Stimulated activated CD4-positive, alpha-beta T cell treated with anti-CD3 and anti-CD28 coated beads, Interleukin-1b, Interleukin-23, amount 100 ng/mL, for 1 hour (primary cell): ENCODE results near the gene LMO7.
A peak's percentile ranks its signal among the peaks of the same experiment; 100 is the strongest.

Experiments
- DNase-seq, 2 donors: peaks; one replicate each; pipeline ENCODE4 v3.0.0-alpha.2; 2020; ENCODE audit warnings: low read depth in 2 of 2

The LMO7 gene

GRCh38 chr13:75635828-75636435, at the start of gene LMO7:
Gene LMO7, plus strand, starts transcription at chr13:75636330. Its CDS starts 328 bp downstream, at chr13:75636658.
- peak in 1 of 2 donors; percentile 11 for DNase-seq

DNA sequence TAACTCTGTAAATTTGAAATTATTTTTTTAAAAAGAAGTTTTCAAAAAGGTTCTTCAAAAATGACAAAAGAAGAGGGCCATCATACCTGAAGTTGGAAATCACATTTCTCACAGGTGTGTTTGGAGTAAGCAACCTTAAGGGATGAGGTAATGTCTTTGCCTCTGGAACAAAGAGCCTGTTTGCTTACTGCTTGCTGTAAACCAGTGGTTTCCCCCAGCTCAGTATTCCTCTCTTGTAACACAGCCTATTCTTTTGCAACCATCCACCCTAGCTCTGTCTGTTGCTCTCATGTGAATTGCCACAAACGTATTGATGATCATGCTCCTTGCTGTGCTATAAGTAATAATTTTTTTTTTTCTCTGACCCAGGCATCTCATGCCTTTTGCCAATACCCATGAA, 48.5 kb upstream of the LMO7 start:
- DNase-seq, result no peak

DNA sequence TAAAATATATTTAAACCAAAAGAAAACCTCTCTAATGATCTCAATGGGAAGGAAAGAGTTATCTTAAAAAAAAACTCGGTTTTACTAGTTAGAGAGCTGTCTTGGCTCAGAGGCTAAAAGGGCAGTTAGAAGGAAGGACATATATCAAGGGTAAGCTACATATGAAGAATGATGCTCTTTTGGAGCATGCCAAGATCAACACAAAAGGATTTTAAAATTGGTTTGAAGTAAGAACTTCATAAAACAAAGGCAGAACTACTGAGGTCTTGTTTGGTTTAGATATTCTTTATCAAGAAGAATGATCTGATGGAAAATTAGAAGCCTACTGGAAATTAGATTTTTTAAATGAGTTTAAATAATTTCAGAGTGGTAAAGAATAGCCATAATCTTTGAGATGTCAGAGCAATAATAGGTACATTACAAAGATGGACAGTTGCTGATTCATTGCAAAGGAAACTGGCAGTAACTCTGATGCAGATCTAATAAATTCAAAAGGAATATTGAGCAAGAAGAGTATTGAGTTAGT, 39.4 kb upstream of the LMO7 start:
- no peak for DNase-seq

DNA sequence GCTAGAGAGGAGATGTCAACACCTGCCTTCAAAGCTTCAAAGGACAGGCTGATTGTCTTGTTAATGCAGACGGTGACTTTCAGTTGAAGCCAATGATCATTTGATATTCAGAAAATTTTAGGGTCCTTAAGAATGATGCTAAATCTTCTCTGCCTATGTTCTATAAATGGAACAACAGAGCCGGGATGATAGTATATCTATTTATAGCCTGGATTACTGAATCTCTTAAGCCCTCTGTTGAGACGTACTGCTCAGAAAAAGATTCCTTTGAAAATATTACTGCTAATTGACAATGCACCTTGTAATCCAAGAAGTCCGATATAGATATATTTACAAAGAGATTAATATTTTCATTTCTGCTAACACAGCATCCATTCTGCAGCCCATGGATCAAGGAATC, 35.8 kb upstream of the LMO7 start:
- DNase-seq, result no peak

GRCh38 chr13:75603038-75603437, 33.1 kb upstream of the LMO7 start:
- DNase-seq, result no peak

GRCh38 chr13:75607447-75607846, 28.7 kb upstream of the LMO7 start:
- no peak for DNase-seq

DNA sequence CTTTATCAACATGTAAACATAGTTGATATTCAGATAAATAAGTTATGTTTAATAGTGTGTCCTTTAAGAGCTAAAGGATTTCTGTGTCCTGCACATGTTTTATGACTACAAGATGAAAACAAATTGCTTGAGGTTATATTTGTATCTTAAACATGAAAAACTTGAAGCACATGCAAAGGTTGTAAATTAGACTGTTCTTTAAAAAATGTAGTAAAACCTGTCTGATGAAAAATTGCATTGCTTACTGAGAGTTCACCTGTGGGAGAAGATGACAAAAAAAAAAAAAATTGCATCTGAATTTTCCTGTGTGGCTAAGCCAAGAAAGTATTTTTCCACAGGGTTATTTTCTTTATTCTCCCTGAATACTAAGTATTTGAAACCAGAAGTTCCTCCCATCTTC, 25.7 kb upstream of the LMO7 start:
- no peak for DNase-seq

GRCh38 chr13:75612354-75612753, 23.8 kb upstream of the LMO7 start:
- no peak for DNase-seq

DNA sequence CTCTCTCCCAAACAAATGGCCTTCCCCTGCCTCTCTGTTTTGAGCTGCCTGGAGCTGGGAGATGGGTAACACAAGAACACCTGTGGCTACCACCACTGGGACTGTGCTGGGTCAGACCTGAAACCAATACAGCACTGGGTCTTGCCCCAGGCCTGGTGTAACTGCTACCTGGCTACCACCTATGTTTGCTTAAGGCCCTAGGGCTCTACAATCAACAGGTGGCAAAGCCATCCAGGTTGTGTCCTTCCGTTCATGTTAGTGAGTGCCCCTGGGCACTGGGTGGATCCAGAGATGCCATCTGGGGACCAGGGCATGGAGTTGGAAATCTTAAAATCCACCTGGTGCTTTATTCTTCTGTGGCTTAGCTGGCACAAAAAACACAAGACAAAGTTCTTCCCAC, 18.9 kb upstream of the LMO7 start:
- no peak for DNase-seq

- no peak for DNase-seq
Observed at GRCh38 chr13:75618308-75618707, 17.8 kb upstream of the LMO7 start.

- DNase-seq, result no peak
Observed at GRCh38 chr13:75620020-75620419, 16.1 kb upstream of the LMO7 start.

DNA sequence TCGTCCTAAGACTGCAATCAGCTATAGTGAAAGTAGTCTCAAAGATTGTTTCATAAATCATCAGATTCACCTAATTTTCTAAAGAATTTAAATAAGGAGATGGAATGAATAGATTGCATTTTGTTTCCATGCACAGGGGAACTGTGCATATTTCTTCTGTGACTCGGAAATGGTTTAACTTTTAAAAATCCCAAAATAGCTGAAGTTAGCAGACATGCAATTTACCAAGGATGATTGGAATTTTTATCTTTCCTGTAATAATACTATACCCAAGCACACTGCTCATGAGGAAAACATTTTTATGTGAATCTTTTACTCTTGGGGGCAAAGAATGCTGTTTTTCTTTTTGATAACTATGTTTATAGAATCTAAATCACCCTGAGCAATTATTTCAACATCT, 15.0 kb upstream of the LMO7 start:
- DNase-seq, result no peak

DNA sequence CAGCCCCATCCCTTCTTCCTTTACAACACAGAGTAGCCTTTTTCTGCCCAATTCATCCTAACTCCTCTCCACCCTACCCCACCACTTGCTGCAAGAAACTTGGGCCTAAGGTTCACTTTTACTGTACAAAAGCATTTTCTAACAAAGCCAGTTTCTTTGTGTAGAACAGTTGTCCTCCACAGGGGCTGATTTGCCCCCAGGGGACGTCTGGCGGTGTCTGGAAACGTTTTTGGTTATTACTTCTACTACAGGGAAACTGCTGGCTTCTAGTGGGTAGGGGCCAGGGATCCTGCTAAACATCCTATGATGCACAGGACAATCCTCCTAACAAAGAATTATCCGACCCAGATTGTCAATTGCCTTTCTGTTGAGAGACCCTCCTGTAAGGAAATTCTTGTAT, 7.3 kb upstream of the LMO7 start:
- DNase-seq, result no peak

GRCh38 chr13:75633285-75633684, 2.8 kb upstream of the LMO7 start:
- no peak for DNase-seq

GRCh38 chr13:75635101-75635827, 866 bp upstream of the LMO7 start:
- no peak for DNase-seq

DNA sequence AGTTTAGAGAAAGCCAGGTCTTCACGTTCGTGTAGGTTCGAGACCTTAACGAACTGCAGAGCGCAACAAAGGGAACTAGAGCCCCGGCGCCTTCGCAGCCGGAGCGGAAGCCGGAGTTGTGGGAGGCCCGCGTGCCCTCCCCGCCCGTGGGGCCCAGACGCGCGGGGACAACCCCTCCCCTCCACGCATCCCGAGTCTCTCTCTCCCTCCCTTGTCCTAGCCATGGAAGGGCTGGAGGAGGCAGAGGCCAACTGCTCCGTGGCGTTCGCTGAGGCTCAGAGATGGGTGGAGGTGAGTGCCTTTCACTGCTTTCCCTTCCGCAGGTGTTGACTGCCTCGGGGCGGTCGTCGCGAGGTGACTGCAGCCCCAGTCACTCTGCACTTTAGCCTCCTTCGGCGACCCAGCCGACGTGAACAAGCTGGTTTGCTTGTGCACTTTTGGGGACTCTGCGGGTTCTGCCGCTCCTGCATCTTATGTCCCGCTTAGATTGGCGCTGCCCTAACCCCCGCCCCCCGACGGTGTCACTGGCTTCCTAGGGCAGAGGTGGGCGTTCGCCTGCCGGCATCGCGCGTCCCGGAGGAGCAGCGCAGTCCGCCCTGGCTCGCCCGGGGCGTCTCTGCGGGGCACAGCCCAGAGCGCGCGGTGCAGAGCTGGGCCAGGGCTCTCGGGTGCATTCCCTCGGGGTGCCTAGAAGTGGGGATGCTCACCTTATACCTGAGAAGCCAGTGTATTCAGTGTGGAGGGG, 478 bp downstream of the LMO7 start:
- DNase-seq, result no peak

DNA sequence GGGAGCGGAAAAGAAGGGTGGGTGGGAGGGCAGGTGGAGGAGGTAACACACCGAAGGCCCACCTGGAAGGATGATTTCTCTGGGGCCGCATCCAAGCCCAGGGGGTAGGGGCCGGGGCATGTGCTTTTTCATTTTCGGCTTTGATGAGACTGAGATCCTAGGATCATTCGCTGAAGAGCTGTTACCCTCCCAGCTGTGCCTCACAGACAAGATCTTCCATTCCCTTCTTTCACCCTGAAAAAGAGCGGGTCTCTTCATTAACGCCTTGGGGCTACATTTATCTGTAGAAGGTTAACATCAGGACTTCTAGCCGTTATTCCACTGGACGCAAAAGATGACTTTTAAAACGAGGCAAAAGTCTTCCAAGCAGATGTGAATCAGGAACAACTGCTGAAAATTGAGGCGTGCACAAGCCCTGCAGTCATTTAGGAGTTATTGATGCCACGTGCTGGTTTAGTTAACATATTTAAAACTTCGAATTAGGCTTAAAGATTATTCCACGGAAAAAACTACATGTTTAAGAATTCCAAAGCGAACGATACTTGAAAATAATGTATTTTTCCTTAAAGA, 1.1 kb downstream of the LMO7 start:
- DNase-seq, result no peak

GRCh38 chr13:75639454-75639853, 3.3 kb downstream of the LMO7 start:
- DNase-seq, result no peak

- no peak for DNase-seq
Observed at GRCh38 chr13:75641026-75641425, 4.9 kb downstream of the LMO7 start.

GRCh38 chr13:75643182-75643581, 7.1 kb downstream of the LMO7 start:
- DNase-seq, result no peak

GRCh38 chr13:75643693-75644092, 7.6 kb downstream of the LMO7 start:
- no peak for DNase-seq

DNA sequence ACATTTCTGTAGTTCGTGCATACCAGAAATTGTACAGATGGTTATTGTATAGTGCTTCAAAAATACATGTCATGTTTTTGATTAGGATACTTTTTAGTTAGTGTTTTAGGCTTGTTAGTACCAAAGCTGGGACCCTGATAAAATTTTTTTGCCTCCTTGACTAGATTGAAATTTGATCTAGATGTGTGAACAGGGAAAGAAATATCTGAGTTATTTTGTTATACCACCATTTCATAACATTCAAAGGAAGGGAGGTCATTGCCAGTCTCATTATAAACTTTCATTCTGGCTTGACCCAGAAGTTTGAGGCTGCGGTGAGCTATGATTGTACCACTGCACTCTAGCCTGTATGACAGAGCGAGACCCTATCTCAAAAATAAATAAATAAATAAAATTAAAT, 9.0 kb downstream of the LMO7 start:
- DNase-seq, result no peak
